Stimulated activated naive B cell treated with anti-CD40 and anti-IgM and Interleukin-4, amounts not matched to agents 10 μg/mL and 1 μg/mL and 100 μg/mL, for 72 hours (primary cell): Measurements from ENCODE around the gene ANO7.

Source experiments
- ATAC-seq, 2 donors: fragments of 150-1000 bp; cut with Tn5 transposase; replicated peaks; 2 replicates each; pipeline ENCODE4 v1.10.0; 2021; ENCODE audit warnings: moderate library complexity in 1 of 2
- DNase-seq: peaks from one replicate; pipeline ENCODE4 v3.0.0; 2021
- H3K27ac Mint-ChIP-seq: one replicate; pipeline ENCODE4 v1.8.0; 2022; ENCODE audit warnings: mild to moderate bottlenecking, mixed read lengths
- H3K27me3 Mint-ChIP-seq, 2 donors: one replicate each; pipeline ENCODE4 v1.8.0; 2022; ENCODE audit warnings: mixed read lengths in 2 of 2
- H3K36me3 Mint-ChIP-seq, 2 donors: one replicate each; pipeline ENCODE4 v1.8.0; 2022; ENCODE audit warnings: mixed read lengths in 2 of 2, mild to moderate bottlenecking in 1 of 2
- H3K4me1 Mint-ChIP-seq, 2 donors: one replicate each; pipeline ENCODE4 v1.8.0; 2022; ENCODE audit warnings: mixed read lengths in 2 of 2, mild to moderate bottlenecking in 1 of 2
- H3K4me3 Mint-ChIP-seq, 2 donors: one replicate each; pipeline ENCODE4 v1.8.0; 2022; ENCODE audit warnings: mild to moderate bottlenecking in 2 of 2, mixed read lengths in 2 of 2, moderate library complexity in 1 of 2
- H3K9me3 Mint-ChIP-seq, 2 donors: one replicate each; pipeline ENCODE4 v1.8.0; 2022; ENCODE audit warnings: mixed read lengths in 2 of 2, mild to moderate bottlenecking in 1 of 2

ANO7 gene

DNA sequence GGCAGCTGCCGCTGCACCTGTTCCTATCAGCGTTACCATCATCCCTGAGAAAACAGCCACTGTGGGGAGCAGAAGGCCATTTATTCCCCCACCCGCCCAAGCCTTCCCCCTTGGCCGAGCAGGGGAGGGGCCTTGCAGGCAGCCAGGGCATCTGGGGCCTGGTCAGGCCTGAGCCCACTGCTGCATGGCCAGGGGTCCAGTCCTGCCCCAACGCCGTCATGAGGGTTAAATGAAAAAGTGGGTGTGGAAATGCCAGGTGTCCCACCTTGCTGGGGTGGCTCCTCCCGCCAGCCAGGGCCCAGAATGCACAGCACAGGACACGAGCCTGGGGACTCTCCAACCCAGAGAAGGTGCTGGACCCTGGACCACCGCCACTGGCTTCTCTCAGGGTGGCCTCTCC, 14.2 kb downstream of the ANO7 start:
- no peaks in the 10 kb centered on the region for H3K4me1 Mint-ChIP-seq
- ATAC-seq, result no peak

DNA sequence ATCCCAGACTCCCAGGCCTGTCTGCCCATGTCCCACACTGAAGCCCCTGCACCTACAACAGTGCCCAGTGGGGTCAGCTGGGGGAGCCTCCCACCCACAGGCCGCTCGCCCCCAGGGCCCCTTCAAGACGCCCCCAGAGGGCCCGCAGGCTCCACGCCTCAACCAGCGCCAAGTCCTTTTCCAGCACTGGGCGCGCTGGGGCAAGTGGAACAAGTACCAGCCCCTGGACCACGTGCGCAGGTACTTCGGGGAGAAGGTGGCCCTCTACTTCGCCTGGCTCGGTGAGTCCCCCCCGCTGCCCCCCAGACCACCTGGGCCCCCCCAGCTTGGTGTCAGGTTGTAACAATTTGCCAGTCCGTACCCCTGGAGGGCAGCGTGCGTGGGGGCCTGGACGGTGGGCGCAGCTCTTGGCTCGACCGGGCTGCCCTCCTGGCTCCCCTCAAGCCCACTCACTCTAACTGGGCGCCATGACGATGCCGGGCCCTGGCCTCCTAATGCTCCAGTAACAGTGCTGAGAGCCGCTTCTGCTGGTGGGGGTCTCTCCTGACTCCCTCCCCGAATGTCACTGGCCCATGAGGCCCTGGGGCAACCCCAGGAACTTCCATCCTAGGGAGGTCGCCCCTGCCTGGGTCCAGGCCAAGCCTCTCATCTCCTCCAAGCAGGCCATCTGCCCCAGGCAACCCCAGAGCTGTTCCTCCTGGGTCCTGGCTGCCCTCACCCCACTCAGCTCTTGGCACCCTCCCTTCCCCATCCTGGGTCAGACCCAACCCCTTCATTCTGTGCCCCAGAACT, 14.9 kb downstream of the ANO7 start:
- Mint-ChIP-seq H3K27ac (no peak overlapping the region), H3K27me3 (peaks cover 0 to 4% of the 10 kb centered on the region in 2 donors), H3K4me1 (no peaks in the 10 kb centered on the region), H3K36me3 (no peaks in the 10 kb centered on the region), H3K4me3 (no peak overlapping the region), H3K9me3 (no peaks in the 10 kb centered on the region)
- no peak for ATAC-seq
- DNase-seq, result no peak

More for the DNA sequence above, 14.2 kb downstream of the ANO7 start:
- no peak for DNase-seq
- no peaks in the 10 kb centered on the region for H3K9me3 Mint-ChIP-seq
- H3K27me3 Mint-ChIP-seq, result peaks cover 0 to 4% of the 10 kb centered on the region in 2 donors
- no peak overlapping the region for H3K4me3 Mint-ChIP-seq
- no peak overlapping the region for H3K27ac Mint-ChIP-seq
- H3K36me3 Mint-ChIP-seq, result no peaks in the 10 kb centered on the region

DNA sequence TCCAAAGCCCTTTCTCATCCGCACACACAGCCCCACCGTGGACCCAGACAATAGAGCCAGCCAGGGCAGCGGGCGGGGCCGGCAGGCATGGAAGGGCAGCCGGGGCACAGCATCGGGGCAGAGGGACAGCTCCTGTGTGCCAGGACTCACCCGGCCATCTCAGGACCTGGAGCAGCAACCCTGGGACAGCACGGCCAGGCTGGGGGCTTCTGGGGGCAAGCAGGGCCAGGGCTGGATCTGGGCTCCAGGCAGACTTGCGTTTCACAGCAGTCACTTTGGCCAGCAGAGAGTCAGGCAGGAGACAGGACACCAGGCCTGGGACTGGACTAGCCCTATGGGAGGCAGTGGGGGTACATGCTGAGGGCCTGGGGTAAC, 15.5 kb downstream of the ANO7 start:
- no peaks in the 10 kb centered on the region for H3K36me3 Mint-ChIP-seq
- H3K4me1 Mint-ChIP-seq, result no peaks in the 10 kb centered on the region
- DNase-seq (no peak), ATAC-seq (no peak)
- H3K27ac Mint-ChIP-seq, result no peak overlapping the region
- peaks cover 0 to 4% of the 10 kb centered on the region in 2 donors for H3K27me3 Mint-ChIP-seq
- H3K4me3 Mint-ChIP-seq, result no peak overlapping the region
- H3K9me3 Mint-ChIP-seq, result no peaks in the 10 kb centered on the region

DNA sequence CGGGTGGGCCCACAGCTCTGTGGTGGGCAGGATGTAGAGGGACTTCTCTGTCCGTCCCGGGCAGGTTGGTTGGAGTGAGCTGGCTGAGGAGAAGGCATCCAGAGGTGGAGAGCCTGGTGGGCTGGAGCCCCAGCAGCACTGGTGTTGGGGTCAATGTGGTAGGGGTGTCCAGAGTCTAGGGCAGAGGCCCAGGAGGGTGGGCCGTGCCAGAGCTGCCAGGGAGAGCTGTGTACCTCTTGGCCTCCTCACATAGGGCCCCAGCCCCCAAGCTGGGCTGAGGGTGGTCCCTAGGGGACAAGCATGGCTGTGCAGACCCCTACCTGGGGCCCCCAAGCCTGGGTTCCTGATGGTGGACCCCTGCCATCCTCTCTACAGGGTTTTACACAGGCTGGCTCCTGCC, 16.0 kb downstream of the ANO7 start:
- Mint-ChIP-seq H3K27me3 (peaks cover 0 to 4% of the 10 kb centered on the region in 2 donors), H3K27ac (no peak overlapping the region), H3K36me3 (no peaks in the 10 kb centered on the region), H3K4me3 (no peak overlapping the region), H3K9me3 (no peaks in the 10 kb centered on the region), H3K4me1 (no peaks in the 10 kb centered on the region)
- ATAC-seq, result peak in 1 of 2 donors; percentile 18
- no peak for DNase-seq

DNA sequence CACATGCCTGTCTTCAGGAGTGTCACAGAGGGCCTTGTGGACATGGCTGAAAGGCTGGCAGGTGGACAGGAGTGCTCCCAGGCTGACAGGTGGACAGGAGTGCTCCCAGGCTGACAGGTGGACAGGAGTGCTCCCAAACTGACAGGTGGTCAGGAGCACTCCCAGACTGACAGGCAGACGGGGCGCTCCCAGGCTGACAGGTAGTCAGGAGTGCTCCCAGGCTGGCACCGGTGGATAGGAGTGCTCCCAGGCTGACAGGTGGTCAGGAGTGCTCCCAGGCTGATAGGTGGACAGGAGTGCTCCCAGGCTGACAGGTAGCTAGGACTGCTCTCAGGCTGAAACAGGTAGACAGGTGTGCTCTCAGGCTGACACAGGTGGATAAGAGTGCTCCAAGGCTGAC, 16.6 kb downstream of the ANO7 start:
- H3K27ac Mint-ChIP-seq, result no peak overlapping the region
- no peak overlapping the region for H3K4me3 Mint-ChIP-seq

DNA sequence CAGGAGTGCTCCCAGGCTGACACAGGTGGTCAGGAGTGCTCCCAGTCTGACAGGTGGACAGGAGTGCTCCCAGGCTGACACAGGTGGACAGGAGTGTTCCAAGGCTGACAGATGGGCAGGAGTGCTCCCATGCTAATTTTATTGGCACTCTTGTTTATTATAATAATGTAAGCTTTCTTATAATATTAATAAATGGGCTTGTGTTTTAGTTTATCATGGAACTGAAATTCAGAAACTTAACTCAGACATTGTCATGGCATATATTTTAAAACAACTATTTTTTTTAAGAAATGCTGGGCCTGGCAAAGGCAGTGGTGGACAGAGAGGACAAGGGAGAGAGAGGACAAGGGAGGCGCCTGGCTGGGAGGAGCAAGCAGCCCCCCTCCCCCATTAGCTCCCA, 18.7 kb downstream of the ANO7 start:
- no peak overlapping the region for H3K27ac Mint-ChIP-seq
- H3K9me3 Mint-ChIP-seq, result no peaks in the 10 kb centered on the region
- no peaks in the 10 kb centered on the region for H3K36me3 Mint-ChIP-seq
- no peaks in the 10 kb centered on the region for H3K4me1 Mint-ChIP-seq
- no peak overlapping the region for H3K4me3 Mint-ChIP-seq
- no peak for ATAC-seq
- peaks cover 0 to 4% of the 10 kb centered on the region in 2 donors for H3K27me3 Mint-ChIP-seq
- DNase-seq, result no peak

More for the DNA sequence above, 16.6 kb downstream of the ANO7 start:
- no peaks in the 10 kb centered on the region for H3K9me3 Mint-ChIP-seq
- H3K36me3 Mint-ChIP-seq, result no peaks in the 10 kb centered on the region
- no peaks in the 10 kb centered on the region for H3K4me1 Mint-ChIP-seq
- peaks cover 0 to 4% of the 10 kb centered on the region in 2 donors for H3K27me3 Mint-ChIP-seq
- ATAC-seq, result no peak
- no peak for DNase-seq

DNA sequence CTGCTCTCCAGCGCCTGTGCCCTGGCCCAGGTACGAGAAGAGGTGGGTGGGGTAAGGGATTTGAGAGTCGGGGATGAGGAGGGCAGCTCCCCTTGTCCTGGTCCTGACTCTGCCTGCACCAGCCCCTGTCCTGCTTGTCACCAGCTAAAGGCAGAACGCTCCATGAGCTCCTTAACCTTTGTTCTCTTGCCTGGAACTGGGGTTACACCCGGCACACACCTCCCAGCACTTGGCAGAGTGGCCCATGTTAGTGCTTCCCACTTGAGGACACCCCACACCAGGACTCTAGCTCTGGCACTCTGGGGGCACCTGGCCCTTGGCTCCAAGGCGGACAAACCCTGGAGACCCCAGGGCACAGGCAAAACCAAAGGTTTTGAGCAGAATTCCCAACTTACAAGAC, 19.2 kb downstream of the ANO7 start:
- ATAC-seq, result peak in 1 of 2 donors; percentile 4
- Mint-ChIP-seq H3K4me3 (no peak overlapping the region), H3K27me3 (peaks cover 0 to 4% of the 10 kb centered on the region in 2 donors), H3K4me1 (no peaks in the 10 kb centered on the region), H3K9me3 (no peaks in the 10 kb centered on the region), H3K36me3 (no peaks in the 10 kb centered on the region), H3K27ac (no peak overlapping the region)
- no peak for DNase-seq

DNA sequence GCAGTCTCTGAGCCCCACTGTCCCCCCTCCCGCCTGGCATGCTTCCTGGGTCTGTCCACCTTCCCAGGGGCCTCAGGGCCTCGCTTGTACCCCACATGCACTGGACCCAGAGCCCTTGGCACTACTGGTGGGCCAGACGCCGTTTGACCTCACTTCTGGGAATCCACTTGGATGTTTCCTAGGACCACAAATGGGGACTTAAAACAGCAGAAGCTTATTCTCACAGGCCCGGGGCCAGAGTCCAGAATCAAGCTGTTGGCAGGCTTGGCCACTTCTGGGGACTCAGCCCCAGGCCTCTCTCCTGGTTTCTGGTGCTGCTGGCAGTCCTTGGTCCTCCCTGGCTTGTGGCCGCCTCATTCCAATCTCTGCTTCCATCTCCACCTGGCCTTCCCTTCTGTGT, 19.6 kb downstream of the ANO7 start:
- peak in 1 of 2 donors; percentile 12 for ATAC-seq
- Mint-ChIP-seq H3K27me3 (peaks cover 0 to 4% of the 10 kb centered on the region in 2 donors), H3K9me3 (no peaks in the 10 kb centered on the region), H3K36me3 (no peaks in the 10 kb centered on the region), H3K27ac (no peak overlapping the region), H3K4me1 (no peaks in the 10 kb centered on the region), H3K4me3 (no peak overlapping the region)
- DNase-seq, result no peak

DNA sequence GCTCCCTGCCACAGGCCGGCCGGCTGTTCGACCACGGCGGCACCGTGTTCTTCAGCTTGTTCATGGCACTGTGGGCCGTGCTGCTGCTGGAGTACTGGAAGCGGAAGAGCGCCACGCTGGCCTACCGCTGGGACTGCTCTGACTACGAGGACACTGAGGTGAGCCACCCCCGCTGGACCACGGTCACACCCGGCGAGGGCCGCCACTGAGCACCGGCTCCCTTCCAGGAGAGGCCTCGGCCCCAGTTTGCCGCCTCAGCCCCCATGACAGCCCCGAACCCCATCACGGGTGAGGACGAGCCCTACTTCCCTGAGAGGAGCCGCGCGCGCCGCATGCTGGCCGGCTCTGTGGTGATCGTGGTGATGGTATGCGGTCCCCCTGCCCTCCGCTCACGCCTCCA, 20.8 kb downstream of the ANO7 start:
- no peak for ATAC-seq
- H3K9me3 Mint-ChIP-seq, result no peaks in the 10 kb centered on the region
- H3K4me3 Mint-ChIP-seq, result no peak overlapping the region

DNA sequence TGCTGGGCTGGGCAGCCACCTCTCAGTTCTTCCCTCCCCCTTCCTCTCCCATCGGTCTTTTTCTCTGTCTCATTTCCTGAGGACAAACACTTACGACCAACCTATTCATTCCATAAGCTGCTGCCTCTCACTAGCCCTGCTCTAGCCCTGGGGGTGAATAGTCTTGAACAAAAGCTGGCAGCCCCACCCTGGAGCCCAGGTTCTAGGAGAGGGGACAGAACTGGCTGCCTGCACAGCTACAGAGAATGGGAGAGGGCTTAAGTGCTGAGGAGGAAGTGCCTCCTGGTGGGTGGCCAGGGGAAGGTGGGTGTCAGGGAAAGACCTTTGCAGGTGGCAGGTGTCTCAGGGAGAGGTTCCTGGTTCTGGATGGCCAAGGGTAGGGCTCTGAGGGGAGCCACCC, 22.8 kb downstream of the ANO7 start:
- no peak overlapping the region for H3K4me3 Mint-ChIP-seq
- H3K27me3 Mint-ChIP-seq, result no peaks in the 10 kb centered on the region
- DNase-seq (no peak), ATAC-seq (peak in 1 of 2 donors; percentile 30)
- no peaks in the 10 kb centered on the region for H3K9me3 Mint-ChIP-seq
- no peaks in the 10 kb centered on the region for H3K36me3 Mint-ChIP-seq
- H3K27ac Mint-ChIP-seq, result no peak overlapping the region
- peaks cover 0 to 1% of the 10 kb centered on the region in 2 donors for H3K4me1 Mint-ChIP-seq

More for the DNA sequence above, 20.8 kb downstream of the ANO7 start:
- no peaks in the 10 kb centered on the region for H3K27me3 Mint-ChIP-seq
- no peak for DNase-seq
- no peaks in the 10 kb centered on the region for H3K36me3 Mint-ChIP-seq
- H3K4me1 Mint-ChIP-seq, result no peaks in the 10 kb centered on the region
- no peak overlapping the region for H3K27ac Mint-ChIP-seq

DNA sequence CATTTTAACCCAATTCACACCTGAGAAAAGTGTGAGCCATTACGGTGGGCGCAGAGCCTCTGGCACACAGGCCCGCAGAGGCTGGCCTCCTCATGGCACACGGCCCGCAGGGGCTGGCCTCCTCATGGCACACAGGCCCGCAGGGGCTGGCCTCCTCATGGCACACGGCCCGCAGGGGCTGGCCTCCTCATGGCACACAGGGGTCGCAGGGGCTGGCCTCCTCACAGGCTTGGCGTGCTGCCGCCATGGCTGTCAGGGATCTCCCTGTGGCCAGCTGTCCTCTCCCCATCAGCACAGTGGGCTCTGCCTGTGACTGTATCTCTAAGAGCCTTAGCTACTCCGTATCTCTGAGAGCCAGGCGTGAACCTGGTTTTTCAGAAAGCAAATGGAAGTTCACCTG, 24.6 kb downstream of the ANO7 start:
- Mint-ChIP-seq H3K4me1 (peaks cover 0 to 1% of the 10 kb centered on the region in 2 donors), H3K27me3 (no peaks in the 10 kb centered on the region), H3K9me3 (no peaks in the 10 kb centered on the region), H3K36me3 (no peaks in the 10 kb centered on the region), H3K4me3 (no peak overlapping the region), H3K27ac (no peak overlapping the region)
- ATAC-seq (no peak), DNase-seq (no peak)

DNA sequence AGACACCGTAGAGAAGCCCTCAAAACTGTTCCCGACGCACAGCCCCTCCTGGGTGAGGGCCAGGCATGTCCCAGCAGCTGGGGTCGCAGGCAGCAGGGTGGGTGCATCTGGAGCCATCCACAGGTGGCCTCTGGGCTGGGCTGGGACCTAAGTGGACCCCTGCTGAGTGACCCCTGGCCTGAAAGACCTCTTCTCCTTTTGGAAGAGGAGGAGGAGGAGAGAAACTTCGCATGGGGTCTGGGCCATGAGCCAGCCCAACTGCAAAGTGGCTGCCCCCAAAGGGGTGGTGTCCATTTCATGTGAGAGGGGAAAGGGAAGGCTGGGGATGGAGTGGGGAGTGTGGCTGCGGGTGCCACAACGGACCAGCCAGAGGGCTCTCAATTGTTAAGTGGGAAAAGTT, 25.1 kb downstream of the ANO7 start:
- peaks cover 3% of the 10 kb centered on the region in 2 donors for H3K4me1 Mint-ChIP-seq
- no peak overlapping the region for H3K4me3 Mint-ChIP-seq

DNA sequence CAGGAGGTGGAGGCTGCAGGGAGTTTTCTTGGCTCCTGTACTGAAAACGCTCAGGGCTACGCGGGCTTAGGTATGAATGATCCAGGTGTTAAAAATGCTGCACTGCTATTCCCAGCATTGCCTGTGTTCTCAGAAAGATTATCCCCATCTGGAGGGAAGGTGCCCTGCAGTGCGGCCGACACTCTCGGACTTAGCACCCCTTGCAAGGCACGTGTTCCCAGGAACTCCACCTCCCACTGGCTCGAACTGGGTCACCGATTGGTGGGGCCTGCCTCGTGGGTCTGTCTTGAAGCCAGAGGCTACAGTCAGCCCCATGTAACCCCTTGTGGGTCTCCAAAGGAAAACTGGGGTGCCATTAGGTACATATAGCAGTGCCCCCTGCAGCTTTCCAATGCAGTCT, 25.7 kb downstream of the ANO7 start:
- no peak for ATAC-seq
- Mint-ChIP-seq H3K36me3 (no peaks in the 10 kb centered on the region), H3K27ac (no peak overlapping the region), H3K4me1 (peaks cover 5 to 9% of the 10 kb centered on the region in 2 donors), H3K27me3 (no peaks in the 10 kb centered on the region), H3K4me3 (no peak overlapping the region), H3K9me3 (no peaks in the 10 kb centered on the region)
- DNase-seq, result no peak

More for the DNA sequence above, 25.1 kb downstream of the ANO7 start:
- no peak overlapping the region for H3K27ac Mint-ChIP-seq
- H3K27me3 Mint-ChIP-seq, result no peaks in the 10 kb centered on the region
- no peaks in the 10 kb centered on the region for H3K9me3 Mint-ChIP-seq
- DNase-seq (no peak), ATAC-seq (no peak)
- no peaks in the 10 kb centered on the region for H3K36me3 Mint-ChIP-seq

DNA sequence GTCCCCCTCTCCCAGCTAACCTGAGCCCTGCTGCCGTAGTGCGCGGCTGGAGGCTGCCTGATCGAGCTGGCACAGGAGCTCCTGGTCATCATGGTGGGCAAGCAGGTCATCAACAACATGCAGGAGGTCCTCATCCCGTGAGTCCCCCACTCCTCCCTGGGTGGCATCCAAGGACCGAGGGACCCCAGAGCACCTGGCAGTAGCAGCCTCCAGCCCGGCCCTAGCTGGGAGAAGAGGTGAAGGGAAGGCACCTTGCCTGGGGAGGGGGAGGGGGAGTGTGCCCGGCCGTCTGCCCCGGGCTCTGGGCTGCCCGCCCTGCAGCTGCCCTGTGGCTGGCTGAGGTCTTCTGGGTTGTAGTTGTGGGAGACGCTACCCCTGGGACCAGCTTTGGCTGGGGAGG, 26.3 kb downstream of the ANO7 start:
- H3K36me3 Mint-ChIP-seq, result no peaks in the 10 kb centered on the region
- peaks cover 5 to 11% of the 10 kb centered on the region in 2 donors for H3K4me1 Mint-ChIP-seq
- H3K4me3 Mint-ChIP-seq, result no peak overlapping the region
- H3K9me3 Mint-ChIP-seq, result no peaks in the 10 kb centered on the region
- DNase-seq (no peak), ATAC-seq (no peak)
- H3K27ac Mint-ChIP-seq, result no peak overlapping the region
- H3K27me3 Mint-ChIP-seq, result no peaks in the 10 kb centered on the region

DNA sequence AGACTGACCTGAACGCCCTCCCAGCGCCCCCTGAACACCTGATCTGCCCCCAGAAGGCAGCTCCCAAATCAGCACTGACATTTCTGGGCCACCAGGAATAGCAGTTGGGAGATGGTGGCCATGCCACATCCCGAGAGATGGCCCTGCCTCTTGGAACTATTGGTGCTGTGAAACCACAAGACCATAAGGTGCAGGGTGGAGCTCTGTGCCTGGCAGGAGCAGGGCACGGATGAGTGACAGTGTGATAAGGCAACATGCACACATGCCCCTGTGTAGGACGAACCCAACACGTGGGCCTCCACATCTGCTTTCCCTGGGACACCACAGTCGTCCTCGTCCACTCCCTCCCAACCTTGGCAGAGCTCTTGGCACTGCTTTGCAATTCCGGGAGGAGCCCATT, 26.9 kb downstream of the ANO7 start:
- no peaks in the 10 kb centered on the region for H3K27me3 Mint-ChIP-seq
- no peak overlapping the region for H3K27ac Mint-ChIP-seq
- no peak for DNase-seq
- no peaks in the 10 kb centered on the region for H3K9me3 Mint-ChIP-seq
- H3K36me3 Mint-ChIP-seq, result no peaks in the 10 kb centered on the region
- no peak overlapping the region for H3K4me3 Mint-ChIP-seq
- no peak for ATAC-seq
- peaks cover 5 to 11% of the 10 kb centered on the region in 2 donors for H3K4me1 Mint-ChIP-seq
